HepG2 (cell line): ENCODE results near the gene MLX. TPM values are rescaled to one million over a fixed set of nuclear protein-coding genes. Genes with fewer than 3 reads are reported as not detected.

Experiments
- ARID5B ChIP-seq: IDR thresholded peaks from 2 replicates; pipeline ENCODE4 v1.4.0; 2020; ENCODE audit warnings: mild to moderate bottlenecking, missing genetic modification reagents
- HIVEP1 ChIP-seq: sonication (generic); formaldehyde crosslinking; IDR thresholded peaks from 2 replicates; pipeline ENCODE4 v1.4.0; 2020; ENCODE audit warnings: mild to moderate bottlenecking, missing genetic modification reagents
- KDM5B ChIP-seq: sonication (generic); formaldehyde crosslinking; IDR thresholded peaks from 2 replicates; pipeline ENCODE4 v1.4.0; 2020; ENCODE audit warnings: missing genetic modification reagents, mild to moderate bottlenecking, borderline replicate concordance
- KLF16 ChIP-seq, 2 experiments: sonication (generic) in 1 of 2; formaldehyde crosslinking in 1 of 2; IDR thresholded peaks; 2 replicates each; pipeline versions ENCODE4 v1.6.1 to v1.8.0; 2016 to 2023; ENCODE audit warnings: missing genetic modification reagents in 2 of 2, missing compliant biosample characterization in 1 of 2
- MAF1 ChIP-seq: sonication (generic); formaldehyde crosslinking; IDR thresholded peaks from 2 replicates; pipeline ENCODE4 v1.5.0; 2020; ENCODE audit warnings: missing genetic modification reagents, borderline replicate concordance
- MXD1 ChIP-seq: sonication (generic); formaldehyde crosslinking; IDR thresholded peaks from 2 replicates; pipeline ENCODE4 v1.4.0; 2020; ENCODE audit warnings: mild to moderate bottlenecking, missing genetic modification reagents
- RXRB ChIP-seq: IDR thresholded peaks from 2 replicates; pipeline ENCODE4 v1.6.1; 2016; ENCODE audit warnings: borderline replicate concordance, missing genetic modification reagents, missing compliant biosample characterization
- ZNF225 ChIP-seq: sonication (generic); formaldehyde crosslinking; IDR thresholded peaks from 2 replicates; pipeline ENCODE4 v1.4.0; 2020; ENCODE audit warnings: mild to moderate bottlenecking, missing genetic modification reagents
- ZNF343 ChIP-seq: sonication (generic); formaldehyde crosslinking; IDR thresholded peaks from 2 replicates; pipeline ENCODE4 v1.4.0; 2020; ENCODE audit warnings: mild to moderate bottlenecking, missing genetic modification reagents
- polyA plus RNA-seq, 8 experiments: library from polyadenylated mRNA; depleted of rRNA in 3 of 8; stranded (reverse) in 7 of 8; unstranded in 1 of 8; fragments of >200 nt; fragmentation: Illumina TruSeq in 4 of 8; extraction: Trizol in 4 of 8; gene quantifications; 2 replicates each; pipeline versions ENCODE4 v1.2.1 to v1.2.3, GENCODE V29; 2011 to 2016; ENCODE audit warnings: low read depth in 4 of 8, missing spikeins in 1 of 8, mixed read lengths in 1 of 8; ENCODE audit not compliant: insufficient read depth in 1 of 8
- total RNA-seq, 5 experiments: library from RNA; depleted of rRNA; stranded (reverse); fragments of >200 nt; fragmentation: Illumina TruSeq; extraction: Trizol; gene quantifications; 2 replicates each; pipeline ENCODE4 v1.2.3, GENCODE V29; 2016; ENCODE audit warnings: low read depth in 1 of 5
- TF ChIP-seq, protein P1 (sequence below): sonication (generic); formaldehyde crosslinking; IDR thresholded peaks from 2 replicates; pipeline ENCODE4 v1.9.0; 2021; ENCODE audit warnings: missing genetic modification reagents, borderline replicate concordance
- TF ChIP-seq, protein P2 (sequence below): sonication (generic); formaldehyde crosslinking; IDR thresholded peaks from 2 replicates; pipeline ENCODE4 v1.5.1; 2020; ENCODE audit warnings: mild to moderate bottlenecking, missing genetic modification reagents, borderline replicate concordance
- TF ChIP-seq, protein P3 (sequence below): IDR thresholded peaks from 2 replicates; pipeline ENCODE4 v1.6.1; 2016; ENCODE audit warnings: missing compliant biosample characterization, missing genetic modification reagents, borderline replicate concordance

The MLX gene
- total and polyA plus RNA-seq, 2 of the 13 experiments (the other 11 are each of a cell fraction or from before 2014, with no cell fraction given): 38.9 to 74.4 TPM

DNA sequence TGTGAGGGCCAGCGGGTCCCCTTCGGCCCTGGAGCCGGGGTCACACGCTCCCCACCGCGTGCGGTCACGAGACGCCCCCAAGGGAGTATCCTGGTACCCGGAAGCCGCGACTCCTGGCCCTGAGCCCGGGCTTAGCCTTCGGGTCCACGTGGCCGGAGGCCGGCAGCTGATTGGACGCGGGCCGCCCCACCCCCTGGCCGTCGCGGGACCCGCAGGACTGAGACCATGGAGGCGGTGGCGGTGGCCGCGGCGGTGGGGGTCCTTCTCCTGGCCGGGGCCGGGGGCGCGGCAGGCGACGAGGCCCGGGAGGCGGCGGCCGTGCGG is 30.9 kb upstream of the MLX start, which contains the start of gene NAGLU (continued):
- TF ChIP-seq MXD1 (peak; percentile 61; the same call in 1 of the 2 replicates), KLF16 (CRISPR knock-in tag; IDR thresholded peaks at IDR 0.05) (no peak), ZNF225 (CRISPR knock-in tag) (peak; percentile 69; the same call in 1 of the 2 replicates), ARID5B (CRISPR knock-in tag) (peak; percentile 86), HIVEP1 (CRISPR knock-in tag) (peak; percentile 54; the same call in 1 of the 2 replicates), ZNF343 (peak; percentile 21; the same call in 1 of the 2 replicates), MAF1 (CRISPR knock-in tag) (peak; percentile 44; the same call in 1 of the 2 replicates), RXRB (CRISPR knock-in tag) (peak; percentile 62; the same call in 1 of the 2 replicates), KDM5B (CRISPR knock-in tag) (peak; percentile 51; the same call in 1 of the 2 replicates)
- TF ChIP-seq, protein P1, sequence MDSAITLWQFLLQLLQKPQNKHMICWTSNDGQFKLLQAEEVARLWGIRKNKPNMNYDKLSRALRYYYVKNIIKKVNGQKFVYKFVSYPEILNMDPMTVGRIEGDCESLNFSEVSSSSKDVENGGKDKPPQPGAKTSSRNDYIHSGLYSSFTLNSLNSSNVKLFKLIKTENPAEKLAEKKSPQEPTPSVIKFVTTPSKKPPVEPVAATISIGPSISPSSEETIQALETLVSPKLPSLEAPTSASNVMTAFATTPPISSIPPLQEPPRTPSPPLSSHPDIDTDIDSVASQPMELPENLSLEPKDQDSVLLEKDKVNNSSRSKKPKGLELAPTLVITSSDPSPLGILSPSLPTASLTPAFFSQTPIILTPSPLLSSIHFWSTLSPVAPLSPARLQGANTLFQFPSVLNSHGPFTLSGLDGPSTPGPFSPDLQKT: peak; percentile 84; the same call in 1 of the 2 replicates
- TF ChIP-seq, protein P2, sequence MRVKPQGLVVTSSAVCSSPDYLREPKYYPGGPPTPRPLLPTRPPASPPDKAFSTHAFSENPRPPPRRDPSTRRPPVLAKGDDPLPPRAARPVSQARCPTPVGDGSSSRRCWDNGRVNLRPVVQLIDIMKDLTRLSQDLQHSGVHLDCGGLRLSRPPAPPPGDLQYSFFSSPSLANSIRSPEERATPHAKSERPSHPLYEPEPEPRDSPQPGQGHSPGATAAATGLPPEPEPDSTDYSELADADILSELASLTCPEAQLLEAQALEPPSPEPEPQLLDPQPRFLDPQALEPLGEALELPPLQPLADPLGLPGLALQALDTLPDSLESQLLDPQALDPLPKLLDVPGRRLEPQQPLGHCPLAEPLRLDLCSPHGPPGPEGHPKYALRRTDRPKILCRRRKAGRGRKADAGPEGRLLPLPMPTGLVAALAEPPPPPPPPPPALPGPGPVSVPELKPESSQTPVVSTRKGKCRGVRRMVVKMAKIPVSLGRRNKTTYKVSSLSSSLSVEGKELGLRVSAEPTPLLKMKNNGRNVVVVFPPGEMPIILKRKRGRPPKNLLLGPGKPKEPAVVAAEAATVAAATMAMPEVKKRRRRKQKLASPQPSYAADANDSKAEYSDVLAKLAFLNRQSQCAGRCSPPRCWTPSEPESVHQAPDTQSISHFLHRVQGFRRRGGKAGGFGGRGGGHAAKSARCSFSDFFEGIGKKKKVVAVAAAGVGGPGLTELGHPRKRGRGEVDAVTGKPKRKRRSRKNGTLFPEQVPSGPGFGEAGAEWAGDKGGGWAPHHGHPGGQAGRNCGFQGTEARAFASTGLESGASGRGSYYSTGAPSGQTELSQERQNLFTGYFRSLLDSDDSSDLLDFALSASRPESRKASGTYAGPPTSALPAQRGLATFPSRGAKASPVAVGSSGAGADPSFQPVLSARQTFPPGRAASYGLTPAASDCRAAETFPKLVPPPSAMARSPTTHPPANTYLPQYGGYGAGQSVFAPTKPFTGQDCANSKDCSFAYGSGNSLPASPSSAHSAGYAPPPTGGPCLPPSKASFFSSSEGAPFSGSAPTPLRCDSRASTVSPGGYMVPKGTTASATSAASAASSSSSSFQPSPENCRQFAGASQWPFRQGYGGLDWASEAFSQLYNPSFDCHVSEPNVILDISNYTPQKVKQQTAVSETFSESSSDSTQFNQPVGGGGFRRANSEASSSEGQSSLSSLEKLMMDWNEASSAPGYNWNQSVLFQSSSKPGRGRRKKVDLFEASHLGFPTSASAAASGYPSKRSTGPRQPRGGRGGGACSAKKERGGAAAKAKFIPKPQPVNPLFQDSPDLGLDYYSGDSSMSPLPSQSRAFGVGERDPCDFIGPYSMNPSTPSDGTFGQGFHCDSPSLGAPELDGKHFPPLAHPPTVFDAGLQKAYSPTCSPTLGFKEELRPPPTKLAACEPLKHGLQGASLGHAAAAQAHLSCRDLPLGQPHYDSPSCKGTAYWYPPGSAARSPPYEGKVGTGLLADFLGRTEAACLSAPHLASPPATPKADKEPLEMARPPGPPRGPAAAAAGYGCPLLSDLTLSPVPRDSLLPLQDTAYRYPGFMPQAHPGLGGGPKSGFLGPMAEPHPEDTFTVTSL (CRISPR knock-in tag): 0 out of 2 replicates have a peak, but pooled peaks have one; percentile 46
- TF ChIP-seq, protein P3, sequence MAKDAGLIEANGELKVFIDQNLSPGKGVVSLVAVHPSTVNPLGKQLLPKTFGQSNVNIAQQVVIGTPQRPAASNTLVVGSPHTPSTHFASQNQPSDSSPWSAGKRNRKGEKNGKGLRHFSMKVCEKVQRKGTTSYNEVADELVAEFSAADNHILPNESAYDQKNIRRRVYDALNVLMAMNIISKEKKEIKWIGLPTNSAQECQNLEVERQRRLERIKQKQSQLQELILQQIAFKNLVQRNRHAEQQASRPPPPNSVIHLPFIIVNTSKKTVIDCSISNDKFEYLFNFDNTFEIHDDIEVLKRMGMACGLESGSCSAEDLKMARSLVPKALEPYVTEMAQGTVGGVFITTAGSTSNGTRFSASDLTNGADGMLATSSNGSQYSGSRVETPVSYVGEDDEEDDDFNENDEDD: peak; percentile 61; the same call in 1 of the 2 replicates
